ENCODE data around the gene LMAN1L.

GRCh38 chr15:74793135-74794028 is 19.3 kb upstream of the LMAN1L start:
- TF ChIP-seq POLR2A (IDR thresholded peaks at IDR 0.05): no peak
- TF ChIP-seq, protein P1, sequence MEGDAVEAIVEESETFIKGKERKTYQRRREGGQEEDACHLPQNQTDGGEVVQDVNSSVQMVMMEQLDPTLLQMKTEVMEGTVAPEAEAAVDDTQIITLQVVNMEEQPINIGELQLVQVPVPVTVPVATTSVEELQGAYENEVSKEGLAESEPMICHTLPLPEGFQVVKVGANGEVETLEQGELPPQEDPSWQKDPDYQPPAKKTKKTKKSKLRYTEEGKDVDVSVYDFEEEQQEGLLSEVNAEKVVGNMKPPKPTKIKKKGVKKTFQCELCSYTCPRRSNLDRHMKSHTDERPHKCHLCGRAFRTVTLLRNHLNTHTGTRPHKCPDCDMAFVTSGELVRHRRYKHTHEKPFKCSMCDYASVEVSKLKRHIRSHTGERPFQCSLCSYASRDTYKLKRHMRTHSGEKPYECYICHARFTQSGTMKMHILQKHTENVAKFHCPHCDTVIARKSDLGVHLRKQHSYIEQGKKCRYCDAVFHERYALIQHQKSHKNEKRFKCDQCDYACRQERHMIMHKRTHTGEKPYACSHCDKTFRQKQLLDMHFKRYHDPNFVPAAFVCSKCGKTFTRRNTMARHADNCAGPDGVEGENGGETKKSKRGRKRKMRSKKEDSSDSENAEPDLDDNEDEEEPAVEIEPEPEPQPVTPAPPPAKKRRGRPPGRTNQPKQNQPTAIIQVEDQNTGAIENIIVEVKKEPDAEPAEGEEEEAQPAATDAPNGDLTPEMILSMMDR (IDR thresholded peaks at IDR 0.05): no peak
